GM18517 (cell line): ENCODE measurements around the gene BCS1L.
"Not testable (repeated sequence)": the region's sequence is repeated elsewhere in the genome, so short reads cannot be mapped to it uniquely, and the experiment has no call there.

Source experiments
- ATAC-seq: cut with Tn5 transposase; IDR thresholded peaks from one replicate; pipeline ENCODE4 v1.9.1; 2021; ENCODE audit warnings: mild to moderate bottlenecking, moderate library complexity; ENCODE audit not compliant: unreplicated experiment

Gene BCS1L

DNA sequence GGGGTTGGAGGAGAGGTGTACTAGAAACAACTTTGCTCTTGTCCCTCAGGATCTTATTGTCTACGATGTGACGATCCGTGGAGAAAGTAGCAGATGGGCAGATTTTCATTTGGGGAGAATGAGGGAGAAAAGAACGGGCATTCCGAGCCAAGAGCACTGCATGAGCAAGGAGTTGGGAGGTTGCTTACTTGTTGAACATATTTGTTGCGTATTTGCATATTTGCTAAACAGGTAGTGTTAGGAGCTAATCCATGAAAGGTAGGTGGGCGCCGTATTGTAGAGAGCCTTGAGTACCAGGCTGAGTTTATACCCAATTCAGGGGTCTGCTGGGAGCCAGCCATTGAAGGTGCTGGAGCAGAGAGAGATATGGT, 490 bp downstream of the BCS1L start:
- no peak for ATAC-seq

GRCh38 chr2:218662377-218662776, 2.9 kb downstream of the BCS1L start:
- ATAC-seq, result no peak

DNA sequence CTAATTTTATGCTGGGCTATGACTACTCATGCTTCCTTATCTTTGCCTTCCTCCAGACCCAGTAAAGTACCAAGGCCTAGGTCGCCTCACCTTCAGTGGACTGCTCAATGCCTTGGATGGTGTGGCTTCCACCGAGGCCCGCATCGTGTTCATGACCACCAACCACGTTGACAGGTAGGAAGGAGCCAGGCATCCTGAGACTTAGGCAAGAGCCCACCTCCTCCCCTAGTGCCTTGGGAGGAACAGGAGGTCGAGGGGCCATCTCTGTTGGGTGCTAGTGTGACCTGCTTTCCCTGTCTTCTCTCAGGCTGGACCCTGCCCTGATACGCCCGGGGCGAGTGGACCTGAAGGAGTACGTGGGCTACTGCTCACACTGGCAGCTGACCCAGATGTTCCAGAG, 3.3 kb downstream of the BCS1L start:
- ATAC-seq, result no peak

DNA sequence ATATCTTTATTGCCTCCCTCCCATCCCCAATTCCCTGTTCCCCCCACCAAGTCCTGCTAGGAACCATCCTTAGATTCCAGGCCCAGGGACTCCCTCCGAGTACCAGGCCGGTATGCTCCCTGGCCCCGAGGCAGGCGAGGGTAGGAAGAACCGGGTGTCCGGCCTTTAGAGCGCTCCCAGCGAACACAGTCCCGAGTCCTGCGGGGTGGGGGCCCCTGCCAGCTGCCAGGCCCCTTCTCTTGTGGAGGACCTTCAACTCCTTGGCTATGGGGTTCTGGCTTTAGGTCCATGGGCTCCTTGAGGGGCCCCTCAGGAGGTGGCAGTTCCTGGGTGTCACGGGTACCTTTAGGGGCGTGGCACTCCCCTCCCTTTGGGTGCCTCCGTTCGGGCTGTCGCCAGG, 4.4 kb downstream of the BCS1L start:
- ATAC-seq, result no peak

DNA sequence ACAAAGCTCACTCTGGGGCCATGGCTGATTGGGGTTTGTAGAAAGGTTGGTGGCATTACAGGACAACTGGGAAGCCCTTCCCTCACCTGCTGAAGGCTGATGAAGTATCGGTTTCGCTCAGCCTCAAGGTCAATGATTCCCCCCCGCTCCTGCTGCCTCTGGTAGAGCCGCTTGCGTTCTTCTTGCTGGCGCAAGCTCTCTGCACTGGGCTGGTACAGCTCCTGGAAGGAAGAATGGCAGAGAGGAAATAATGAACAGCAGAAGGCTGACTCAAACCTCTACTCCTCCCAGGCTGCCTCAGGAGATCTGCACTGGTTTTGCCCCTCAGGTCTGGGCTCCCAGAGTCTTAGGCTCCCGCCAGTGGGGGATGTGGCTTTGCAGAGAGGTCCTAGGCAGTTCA, 5.2 kb downstream of the BCS1L start:
- ATAC-seq, result no peak

- peak; percentile 17 for ATAC-seq
These were observed 11.7 kb downstream of the BCS1L start for GRCh38 chr2:218671097-218671653.

GRCh38 chr2:218671654-218672566, 12.4 kb downstream of the BCS1L start, which contains the start of the genes RNF25 and STK36:
RNF25 (minus strand) TSS chr2:218672002; CDS start chr2:218671970, 32 bp downstream.
STK36 (plus strand) TSS chr2:218672086; CDS start chr2:218672830, 744 bp downstream.
- ATAC-seq, result peak; percentile 91

- ATAC-seq, result no peak
These were observed 19.6 kb downstream of the BCS1L start for GRCh38 chr2:218679119-218679518.

DNA sequence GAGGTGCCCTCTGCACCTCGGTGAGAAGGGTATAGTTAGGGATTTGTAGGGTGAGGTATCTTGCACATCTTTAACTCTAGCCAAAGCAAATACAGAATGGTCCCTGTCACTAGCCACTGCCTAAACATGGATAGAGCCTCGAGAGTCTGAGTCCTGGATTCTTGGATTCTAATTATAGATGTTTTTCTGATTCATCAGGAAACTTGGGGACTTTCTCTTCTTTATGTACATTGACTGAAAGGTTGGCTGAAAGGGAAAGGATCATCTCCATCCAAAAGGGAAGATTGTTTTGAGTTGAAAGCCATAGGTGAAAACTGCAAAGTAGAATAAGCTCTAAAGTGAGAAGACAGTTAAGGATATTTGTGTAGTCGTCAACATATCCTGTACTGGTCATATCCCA, 20.6 kb downstream of the BCS1L start:
- ATAC-seq, result no peak

- not testable (repeated sequence) for ATAC-seq
These were observed 28.0 kb downstream of the BCS1L start for GRCh38 chr2:218687400-218688060.

- ATAC-seq, result no peak
These were observed 31.8 kb downstream of the BCS1L start for GRCh38 chr2:218691234-218691633.

DNA sequence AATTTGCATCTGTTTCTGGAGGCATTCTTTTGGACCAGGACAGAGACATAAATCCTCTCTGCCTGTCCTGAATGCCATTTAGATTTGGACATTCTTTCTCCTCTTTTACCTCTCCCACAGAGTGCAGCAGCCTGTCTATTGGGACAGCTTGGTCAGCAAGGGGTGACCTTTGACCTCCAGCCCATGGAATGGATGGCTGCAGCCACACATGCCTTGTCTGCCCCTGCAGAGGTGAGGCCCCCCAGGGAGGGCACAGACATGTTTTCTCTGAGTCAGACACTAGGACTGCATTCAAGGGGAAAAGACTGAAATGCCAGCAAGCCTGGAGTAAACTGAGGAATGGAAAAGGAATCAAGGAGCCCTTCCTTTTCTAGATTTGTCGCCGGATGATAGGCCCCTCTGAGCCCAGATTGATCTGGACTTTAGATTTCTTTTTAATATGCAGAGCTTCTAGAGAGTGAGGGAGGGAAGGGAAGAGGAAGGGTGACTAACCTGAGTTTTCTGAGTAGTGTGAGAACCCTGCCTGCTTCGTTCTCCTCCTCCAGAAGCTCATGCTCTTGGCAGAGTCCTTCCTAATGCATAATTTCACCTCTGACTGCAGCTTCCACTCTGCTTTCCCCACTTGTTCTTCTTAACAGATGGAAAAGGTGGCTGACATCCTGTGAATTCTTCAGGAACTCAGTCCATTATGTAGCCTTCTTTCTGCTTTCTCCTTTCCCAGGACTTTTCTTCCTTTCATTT, 35.1 kb downstream of the BCS1L start:
- no peak for ATAC-seq

DNA sequence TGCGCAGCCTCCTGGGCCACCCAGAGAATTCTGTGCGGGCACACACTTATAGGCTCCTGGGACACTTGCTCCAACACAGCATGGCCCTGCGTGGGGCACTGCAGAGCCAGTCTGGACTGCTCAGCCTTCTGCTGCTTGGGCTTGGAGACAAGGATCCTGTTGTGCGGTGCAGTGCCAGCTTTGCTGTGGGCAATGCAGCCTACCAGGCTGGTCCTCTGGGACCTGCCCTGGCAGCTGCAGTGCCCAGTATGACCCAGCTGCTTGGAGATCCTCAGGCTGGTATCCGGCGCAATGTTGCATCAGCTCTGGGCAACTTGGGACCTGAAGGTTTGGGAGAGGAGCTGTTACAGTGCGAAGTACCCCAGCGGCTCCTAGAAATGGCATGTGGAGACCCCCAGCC, 39.4 kb downstream of the BCS1L start:
- ATAC-seq, result no peak

- ATAC-seq, result no peak
These were observed 42.3 kb downstream of the BCS1L start for GRCh38 chr2:218701806-218702205.

GRCh38 chr2:218703341-218703740, 43.9 kb downstream of the BCS1L start:
- ATAC-seq, result no peak

GRCh38 chr2:218708086-218708485, 48.6 kb downstream of the BCS1L start:
- ATAC-seq, result no peak

- no peak for ATAC-seq
These were observed 50.4 kb downstream of the BCS1L start for GRCh38 chr2:218709908-218710307.

DNA sequence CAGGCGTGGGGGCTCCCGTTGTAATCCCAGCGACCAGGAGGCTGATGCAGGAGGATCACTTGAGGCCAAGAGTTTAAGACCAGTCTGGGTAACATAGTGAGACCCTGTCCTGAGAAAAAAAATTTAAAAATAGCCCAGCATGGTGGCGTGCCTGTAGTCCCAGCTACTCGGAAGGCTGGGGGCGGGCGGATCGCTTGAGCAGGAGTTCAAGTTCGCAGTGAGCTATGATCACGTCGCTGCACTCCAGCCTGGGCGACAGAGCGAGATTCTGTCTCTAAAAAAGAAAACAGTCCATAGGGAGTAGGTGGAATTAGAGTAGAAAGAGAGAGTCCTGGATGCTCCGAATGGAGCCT, 50.8 kb downstream of the BCS1L start:
- no peak for ATAC-seq

DNA sequence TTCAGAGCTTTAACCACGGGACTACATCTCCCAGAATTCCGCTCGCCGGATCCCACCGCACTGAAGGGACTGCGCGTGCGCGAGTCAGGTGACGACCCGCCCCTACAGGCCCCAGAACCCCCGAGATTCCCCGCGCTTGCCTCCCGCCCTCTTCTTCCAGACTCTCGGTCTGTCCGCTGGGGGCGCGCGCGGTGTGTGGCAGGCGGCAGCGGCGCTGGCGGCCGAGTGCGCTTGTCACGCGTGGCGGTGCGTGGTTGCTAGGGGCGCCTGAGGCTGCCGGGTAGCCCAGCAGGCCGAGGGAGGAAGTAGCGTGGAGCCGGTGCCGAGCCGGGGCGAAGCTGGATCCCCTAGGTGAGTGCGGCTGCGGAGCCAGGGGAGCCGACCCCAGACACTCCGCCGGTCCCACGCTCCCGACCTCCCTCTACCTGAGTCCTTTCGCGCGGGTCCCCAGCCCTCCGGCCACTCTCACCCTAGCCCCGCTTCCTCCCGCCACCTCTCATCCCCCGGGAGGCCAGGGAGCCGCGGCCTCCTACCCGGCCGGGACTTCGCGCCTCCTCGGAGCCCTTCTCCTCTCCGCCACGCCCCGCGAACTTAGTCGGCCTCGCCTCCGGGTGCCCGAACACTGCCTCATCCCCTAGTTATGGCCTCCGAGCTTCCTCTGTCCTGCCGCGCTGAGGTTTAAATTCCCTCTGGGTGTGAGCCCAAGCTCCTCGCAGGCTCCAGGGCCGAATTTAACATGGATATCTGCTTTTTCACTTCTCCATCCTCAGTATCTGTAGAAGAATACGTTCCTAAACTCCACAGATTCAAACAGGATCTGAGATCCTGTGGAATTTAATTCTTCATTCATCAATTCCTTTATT, 51.4 kb downstream of the BCS1L start, which contains the start of gene TTLL4:
Gene TTLL4 (plus strand): TSS at position 149 of the 863 bp plus-strand sequence. CDS start 26,842 bp downstream, outside the sequence.
- peak; percentile 84 for ATAC-seq

DNA sequence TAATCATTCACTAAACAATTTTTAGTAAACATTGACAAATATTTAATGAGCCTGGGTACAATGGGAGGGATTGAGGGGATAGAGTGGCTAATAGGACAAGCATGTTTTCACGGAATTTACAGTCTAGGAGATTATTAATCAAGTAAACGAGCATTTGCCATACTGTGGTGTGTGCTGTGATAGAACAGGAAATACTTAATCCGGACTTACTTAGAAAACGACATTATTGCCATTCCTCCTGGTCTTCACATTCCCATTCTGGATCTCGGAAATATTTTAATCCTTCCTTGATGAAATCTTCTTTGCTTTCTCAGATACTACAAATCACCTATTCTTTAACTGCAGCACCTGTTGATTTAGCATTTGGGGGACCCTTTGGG, 52.1 kb downstream of the BCS1L start:
- no peak for ATAC-seq
